Transverse colon (tissue), 3 donors: ENCODE measurements around the gene LRR1.

Experiments used
- POLR2A ChIP-seq: fragments of 450-650 bp; IDR thresholded peaks from one replicate; pipeline ENCODE4 v1.6.1; 2016; ENCODE audit warnings: antibody characterized with exemption, mild to moderate bottlenecking, moderate library complexity
- POLR2AphosphoS5 ChIP-seq, 3 donors: sonication (generic); formaldehyde crosslinking; IDR thresholded peaks; one replicate each; pipeline ENCODE4 v1.6.1; 2016; ENCODE audit warnings: antibody characterized with exemption in 3 of 3

- TF ChIP-seq POLR2AphosphoS5 (IDR thresholded peaks at IDR 0.05) (no peak), POLR2A (no peak)
Measured at GRCh38 chr14:49583629-49584028, 15.1 kb upstream of the LRR1 start.
